ENCODE results near the gene PYCARD. TPM values are rescaled to one million over a fixed set of nuclear protein-coding genes. Genes with fewer than 3 reads are reported as not detected.

The PYCARD gene
- total and polyA plus RNA-seq, 2 experiments from 2014 or later, result 53.1 to 54.0 TPM

- TF ChIP-seq REST (IDR thresholded peaks at IDR 0.05; ENCODE audit: unreplicated experiment) (no peak), ZNF114 (CRISPR knock-in tag; IDR thresholded peaks at IDR 0.05) (no peak)
Observed at GRCh38 chr16:31199430-31200041, 3.0 kb downstream of the PYCARD start (continued).

- Histone ChIP-seq H3K27ac (ENCODE audit: low read depth) (0 out of 2 replicates have a peak overlapping the region, but pooled peaks have one; percentile 74), H4K20me1 (replicated peaks; ENCODE audit: insufficient read depth) (peaks cover 68% of the 10 kb centered on the region), H3K36me3 (ENCODE audit: insufficient read depth) (peaks cover 32% of the 10 kb centered on the region), H3K79me2 (replicated peaks; ENCODE audit: insufficient read depth) (peaks cover under 1% of the 10 kb centered on the region; the same call in 1 of the 2 replicates), H2AFZ (no peak overlapping the region), H3K9me2 (ENCODE audit: insufficient read depth) (no peaks in the 10 kb centered on the region), H3K4me2 (no peak overlapping the region), H3K4me1 (ENCODE audit: insufficient read depth) (peaks cover 15% of the 10 kb centered on the region), H3K4me3 (no peak overlapping the region), H3K27me3 (ENCODE audit: insufficient read depth) (peaks cover 7% of the 10 kb centered on the region), H3F3A (replicated peaks; ENCODE audit: low read depth) (peaks cover 73% of the 10 kb centered on the region)
- ATAC-seq (no peak), DNase-seq (ENCODE audit: low spot score) (no peak)
- H3K4me3 Mint-ChIP-seq, result no peak overlapping the region
- H3K4me1 Mint-ChIP-seq, result peaks cover 15% of the 10 kb centered on the region
- peaks cover 65% of the 10 kb centered on the region for H3K36me3 Mint-ChIP-seq (ENCODE audit: low read depth)
- peak overlapping the region; percentile 17; the same call in 1 of the 2 replicates for H3K27ac Mint-ChIP-seq
- H3K9me3 Mint-ChIP-seq, result peaks cover 3% of the 10 kb centered on the region; the same call in 2 of the 3 replicates
- H3K27me3 Mint-ChIP-seq (ENCODE audit: insufficient read depth, low read depth, poor library complexity), result peaks cover 28% of the 10 kb centered on the region
- TF ChIP-seq EZH2phosphoT487 (IDR thresholded peaks at IDR 0.05; ENCODE audit: unreplicated experiment) (no peak), CTCF (conservative IDR thresholded peaks at IDR 0.05; ENCODE audit: low read depth in 2 of 2) (no peak), ZNF114 (CRISPR knock-in tag; IDR thresholded peaks at IDR 0.05) (no peak), ZNF331 (CRISPR knock-in tag; IDR thresholded peaks at IDR 0.05; ENCODE audit: low read depth) (no peak), STAT1 (IDR thresholded peaks at IDR 0.05; ENCODE audit: unreplicated experiment) (no peak), EZH2 (IDR thresholded peaks at IDR 0.05; ENCODE audit: low read depth, unreplicated experiment) (no peak), REST (IDR thresholded peaks at IDR 0.05; ENCODE audit: unreplicated experiment) (no peak), CREB1 (CRISPR knock-in tag; IDR thresholded peaks at IDR 0.05; ENCODE audit: low read depth) (no peak)
Observed at GRCh38 chr16:31198207-31198882, 4.2 kb downstream of the PYCARD start.

All from GM23338 (cell line).